Thymus (tissue), 11 donors: Measurements from ENCODE around the gene GNB1. TPM values are rescaled to one million over a fixed set of nuclear protein-coding genes. Genes with fewer than 3 reads are reported as not detected.

ENCODE experiments used
- DNase-seq, 9 donors: peaks; one replicate each; pipeline ENCODE4 v3.0.0-alpha.2; 2013; ENCODE audit warnings: low spot score in 9 of 9, low read depth in 6 of 9, missing footprints in 1 of 9
- H3K27ac ChIP-seq, 2 donors: one replicate each; pipeline ENCODE4 v1.5.1; 2013; ENCODE audit warnings: control low read depth in 1 of 2, low read depth in 1 of 2, low read length in 1 of 2, mild to moderate bottlenecking in 1 of 2, moderate library complexity in 1 of 2
- H3K27me3 ChIP-seq, 2 donors: one replicate each; pipeline ENCODE4 v1.5.1; 2013; ENCODE audit warnings: low read length in 1 of 2; ENCODE audit not compliant: control insufficient read depth in 2 of 2, insufficient read depth in 1 of 2
- H3K36me3 ChIP-seq, 2 donors: one replicate each; pipeline ENCODE4 v1.5.1; 2013; ENCODE audit warnings: low read length in 1 of 2, mild to moderate bottlenecking in 1 of 2, moderate library complexity in 1 of 2; ENCODE audit not compliant: control insufficient read depth in 2 of 2, insufficient read depth in 2 of 2
- H3K4me1 ChIP-seq, 2 donors: one replicate each; pipeline ENCODE4 v1.5.1; 2013; ENCODE audit warnings: low read length in 2 of 2; ENCODE audit not compliant: control insufficient read depth in 2 of 2, insufficient read depth in 2 of 2
- H3K4me3 ChIP-seq, 2 donors: one replicate each; pipeline ENCODE4 v1.5.1; 2013; ENCODE audit warnings: low read length in 2 of 2, control low read depth in 1 of 2, mild to moderate bottlenecking in 1 of 2
- H3K9me3 ChIP-seq, 2 donors: one replicate each; pipeline ENCODE4 v1.5.1; 2013; ENCODE audit warnings: low read length in 1 of 2, mild to moderate bottlenecking in 1 of 2; ENCODE audit not compliant: control insufficient read depth in 2 of 2, insufficient read depth in 1 of 2
- WGBS: extraction: QIAGEN DNeasy Blood & Tissue Kit; methylation state at CpG from one replicate; pipeline ENCODE4 v1.1.7; 2013; 5-methylcytosine and 5-hydroxymethylcytosine counted together
- polyA plus RNA-seq: library from polyadenylated mRNA; stranded (reverse); fragments of 200-250 nt; gene quantifications from one replicate; pipeline ENCODE4 v1.2.3, GENCODE V29; 2013
- total RNA-seq: library from RNA; stranded (reverse); fragments of 120-200 nt; gene quantifications from one replicate; pipeline ENCODE4 v1.2.4, GENCODE V29; 2013
- donor health status: healthy.

The GNB1 gene
- total and polyA plus RNA-seq, 2 donors: 45.1 to 123 TPM

- Histone ChIP-seq H3K27ac (no peak overlapping the region), H3K9me3 (peaks cover 0 to 17% of the 10 kb centered on the region in 2 donors), H3K4me3 (no peak overlapping the region), H3K4me1 (peaks cover 0 to under 1% of the 10 kb centered on the region in 2 donors), H3K27me3 (no peaks in the 10 kb centered on the region), H3K36me3 (no peaks in the 10 kb centered on the region)
- 95% methylated on average over 21 of the region's 21 CpGs for WGBS
- no peak for DNase-seq
These were observed 34.0 kb upstream of the GNB1 start for GRCh38 chr1:1924849-1925248.

- 65% methylated on average over 18 of the region's 18 CpGs for WGBS
- H3K4me1 ChIP-seq: peaks cover 0 to 5% of the 10 kb centered on the region in 2 donors
- no peak for DNase-seq
These were observed 33.5 kb upstream of the GNB1 start for GRCh38 chr1:1924386-1924785.

DNA sequence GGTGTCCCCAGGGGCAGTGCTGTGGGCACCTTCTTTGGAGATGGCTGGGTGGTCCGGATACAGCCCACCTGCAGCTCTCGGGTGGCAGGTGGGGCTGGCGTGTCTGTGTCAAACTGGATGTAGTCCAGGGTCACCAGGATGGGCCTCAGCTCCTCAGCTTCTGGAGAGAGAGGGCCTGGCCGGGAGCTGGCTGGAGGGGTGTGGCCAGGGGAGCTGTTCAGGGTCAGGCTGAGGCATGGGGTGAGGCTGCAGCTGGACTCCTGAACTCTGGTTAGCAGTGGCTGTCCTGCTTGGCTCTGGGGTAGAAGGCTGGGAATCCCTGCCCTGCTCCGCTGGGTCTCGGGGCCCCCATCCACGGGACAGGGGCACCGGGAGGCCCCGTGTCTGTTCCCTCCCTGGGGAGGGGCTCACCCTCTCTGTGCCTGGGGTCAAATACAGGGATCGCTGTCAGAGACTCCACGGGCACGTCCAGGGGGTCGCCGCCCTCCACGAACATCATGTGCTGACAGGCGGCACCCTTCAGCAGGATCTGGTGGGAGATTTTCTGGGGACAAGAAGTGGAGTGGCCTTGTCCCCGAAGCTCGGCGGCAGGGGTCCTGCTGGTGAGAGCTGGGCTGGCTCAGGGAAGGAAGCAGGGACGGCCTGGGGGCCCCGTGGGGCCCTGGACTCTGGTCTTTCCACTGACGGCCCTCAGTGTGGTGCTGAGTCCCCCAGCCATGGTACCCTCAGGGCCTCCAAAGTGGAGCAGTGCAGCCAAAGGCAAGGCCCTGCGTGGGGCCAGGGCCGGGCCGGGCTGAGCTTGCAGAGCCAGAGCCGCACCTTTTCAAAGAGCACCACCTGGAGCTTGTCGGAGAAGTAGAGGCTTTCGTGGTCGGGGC is 32.3 kb upstream of the GNB1 start:
- H3K27ac ChIP-seq: no peak overlapping the region
- peaks cover 0 to 5% of the 10 kb centered on the region in 2 donors for H3K27me3 ChIP-seq
- WGBS: 85% methylated on average over 29 of the region's 29 CpGs
- H3K4me3 ChIP-seq: no peak overlapping the region
- H3K36me3 ChIP-seq: no peaks in the 10 kb centered on the region
- peaks cover 9% of the 10 kb centered on the region in 2 donors for H3K4me1 ChIP-seq
- H3K9me3 ChIP-seq: peaks cover 0 to 9% of the 10 kb centered on the region in 2 donors
- DNase-seq: no peak

More at GRCh38 chr1:1924386-1924785, 33.5 kb upstream of the GNB1 start:
- Histone ChIP-seq H3K9me3 (peaks cover 0 to 17% of the 10 kb centered on the region in 2 donors), H3K36me3 (no peaks in the 10 kb centered on the region), H3K27ac (no peak overlapping the region), H3K4me3 (no peak overlapping the region), H3K27me3 (no peaks in the 10 kb centered on the region)

- Histone ChIP-seq H3K4me3 (no peak overlapping the region), H3K4me1 (peaks cover 9 to 11% of the 10 kb centered on the region in 2 donors), H3K27ac (no peak overlapping the region), H3K36me3 (no peaks in the 10 kb centered on the region), H3K9me3 (peaks cover 0 to 7% of the 10 kb centered on the region in 2 donors), H3K27me3 (peaks cover 3 to 10% of the 10 kb centered on the region in 2 donors)
- no peak for DNase-seq
- 87% methylated on average over 6 of the region's 6 CpGs for WGBS
These were observed 31.7 kb upstream of the GNB1 start for GRCh38 chr1:1922702-1922955.

DNA sequence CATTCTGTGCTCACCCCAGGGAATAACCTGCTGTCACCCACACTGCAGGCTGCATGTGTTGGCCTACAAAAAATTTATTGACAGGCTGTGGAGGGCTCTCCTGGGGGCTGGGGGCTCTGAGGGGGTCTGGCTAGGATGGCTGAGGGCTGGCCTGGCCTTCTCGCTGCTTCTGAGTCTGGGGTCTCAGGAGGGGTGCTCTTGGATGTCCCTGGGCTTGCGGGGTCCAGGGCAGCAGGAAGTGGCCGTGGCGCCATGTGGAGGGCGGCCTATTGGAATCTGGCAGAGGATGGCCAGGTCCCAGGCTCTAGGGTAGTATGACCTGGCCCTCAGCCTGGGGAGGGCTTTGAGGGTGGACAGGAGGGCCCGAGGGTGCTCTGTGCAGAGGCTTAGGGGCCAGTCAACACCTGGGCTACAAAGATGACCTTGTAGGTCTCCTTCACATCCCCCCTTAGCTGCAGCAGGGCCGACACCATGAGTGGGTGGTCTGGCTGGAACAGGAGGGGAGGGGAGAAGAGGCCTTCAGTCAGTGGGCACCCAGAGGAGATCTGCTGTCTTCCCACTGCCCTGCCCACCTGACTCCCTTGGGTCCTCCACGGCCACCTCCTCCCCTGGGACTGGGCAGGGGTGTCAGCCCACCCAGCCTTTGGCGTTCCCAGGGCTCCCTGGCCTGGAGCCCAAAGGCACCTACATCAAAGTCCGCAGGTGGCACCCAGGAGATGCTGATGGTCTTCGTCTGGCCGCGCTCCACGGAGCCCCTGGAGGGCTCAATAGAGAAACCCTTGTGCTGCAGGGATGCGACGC is 31.2 kb upstream of the GNB1 start:
- no peak overlapping the region for H3K27ac ChIP-seq
- H3K9me3 ChIP-seq: peaks cover 0 to 2% of the 10 kb centered on the region in 2 donors
- no peak for DNase-seq
- H3K36me3 ChIP-seq: no peaks in the 10 kb centered on the region
- 91% methylated on average over 16 of the region's 16 CpGs for WGBS
- H3K4me3 ChIP-seq: no peak overlapping the region
- H3K4me1 ChIP-seq: peaks cover 9 to 11% of the 10 kb centered on the region in 2 donors
- H3K27me3 ChIP-seq: peaks cover 3 to 15% of the 10 kb centered on the region in 2 donors

DNA sequence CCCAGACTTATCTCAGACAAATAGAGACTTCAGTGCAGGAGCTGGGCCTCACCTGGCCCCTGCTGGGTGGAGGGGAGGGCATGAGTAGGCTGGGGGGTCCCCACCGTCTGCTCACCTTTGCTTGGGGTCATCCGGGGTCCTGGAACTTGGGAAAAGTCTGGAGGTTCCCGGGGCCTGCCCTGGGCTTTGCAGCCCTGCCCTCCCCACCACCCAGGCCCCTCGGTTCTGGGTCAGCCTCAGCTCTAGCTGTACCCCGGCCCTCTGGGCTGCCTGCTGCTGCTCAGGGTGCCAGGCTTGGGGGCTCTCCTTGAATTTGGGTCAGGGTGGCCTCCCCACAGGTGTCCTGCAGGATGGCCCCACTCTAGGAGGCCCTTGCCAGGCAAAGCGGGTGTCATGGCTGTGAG is 30.6 kb upstream of the GNB1 start:
- peaks cover 3 to 15% of the 10 kb centered on the region in 2 donors for H3K27me3 ChIP-seq
- H3K9me3 ChIP-seq: no peaks in the 10 kb centered on the region
- H3K4me1 ChIP-seq: peaks cover 9 to 11% of the 10 kb centered on the region in 2 donors
- no peaks in the 10 kb centered on the region for H3K36me3 ChIP-seq
- WGBS: 93% methylated on average over 6 of the region's 6 CpGs
- H3K27ac ChIP-seq: no peak overlapping the region
- DNase-seq: no peak
- no peak overlapping the region for H3K4me3 ChIP-seq

- H3K36me3 ChIP-seq: no peaks in the 10 kb centered on the region
- 95% methylated on average over 27 of the region's 27 CpGs for WGBS
- H3K27ac ChIP-seq: no peak overlapping the region
- H3K9me3 ChIP-seq: peaks cover 0 to under 1% of the 10 kb centered on the region in 2 donors
- H3K4me1 ChIP-seq: peaks cover 9 to 11% of the 10 kb centered on the region in 2 donors
- no peak for DNase-seq
- peaks cover 3 to 15% of the 10 kb centered on the region in 2 donors for H3K27me3 ChIP-seq
- H3K4me3 ChIP-seq: no peak overlapping the region
These were observed 29.9 kb upstream of the GNB1 start for GRCh38 chr1:1920608-1921458.

DNA sequence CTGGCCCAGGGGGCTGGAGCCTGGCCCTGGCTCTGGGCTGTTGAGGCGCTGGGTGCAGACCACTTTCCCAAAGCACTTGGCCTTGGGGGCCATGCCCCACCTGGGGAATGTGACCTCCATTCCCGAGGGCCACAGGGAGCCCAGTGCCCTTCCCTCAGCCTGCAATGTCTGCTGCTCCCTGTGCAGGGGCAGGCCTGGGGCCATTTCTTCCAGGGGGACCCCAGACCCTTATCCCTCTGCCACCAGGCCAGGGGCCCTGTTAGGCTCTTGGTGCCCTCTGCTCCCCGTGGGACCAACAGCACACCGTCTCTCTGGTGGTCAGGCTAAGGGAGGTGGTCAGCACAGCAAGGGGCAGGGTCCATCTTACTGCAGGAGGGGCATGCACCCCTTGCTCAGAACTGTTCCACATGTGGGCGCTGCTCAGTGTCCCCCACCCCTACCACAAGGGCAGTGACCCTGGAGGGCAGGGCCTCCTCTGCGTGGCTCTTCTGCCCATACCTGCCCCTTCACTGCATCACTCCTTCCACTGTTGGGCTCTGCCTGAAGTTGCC is 29.2 kb upstream of the GNB1 start:
- 93% methylated on average over 6 of the region's 6 CpGs for WGBS
- Histone ChIP-seq H3K27me3 (peaks cover 3 to 18% of the 10 kb centered on the region in 2 donors), H3K9me3 (peaks cover 0 to 2% of the 10 kb centered on the region in 2 donors), H3K4me1 (peaks cover 9 to 11% of the 10 kb centered on the region in 2 donors), H3K27ac (no peak overlapping the region), H3K36me3 (no peaks in the 10 kb centered on the region), H3K4me3 (no peak overlapping the region)
- no peak for DNase-seq
